Panc1 (cell line): Measurements from ENCODE around the gene SARS1. TPM values are rescaled to one million over a fixed set of nuclear protein-coding genes. Genes with fewer than 3 reads are reported as not detected.

ENCODE experiments used
- ATAC-seq: fragments of 200-7000 bp; cut with Tn5 transposase; 2 replicates; pipeline ENCODE4 v1.9.1; 2020; ENCODE audit warnings: mild to moderate bottlenecking, moderate library complexity
- BruUV-seq: library from RNA; stranded (reverse); fragments of 400-500 nt; replicated peaks from 2 replicates; lab custom pipeline; 2021; lab: Mats Ljungman, UMichigan
- CTCF ChIA-PET: fragments of 300-600 bp; sonication (Branson Sonifier 250); formaldehyde crosslinking; loops from one replicate; lab custom pipeline; 2022; ENCODE audit warnings: antibody characterized with exemption; lab: Charles Lee
- POLR2A ChIA-PET: fragments of 300-600 bp; sonication (Branson Sonifier 250); formaldehyde crosslinking; loops from one replicate; lab custom pipeline; 2022; ENCODE audit warnings: antibody characterized with exemption; lab: Charles Lee
- DNase-seq: peaks from one replicate; pipeline ENCODE4 v3.0.0-alpha.2; 2010; ENCODE audit warnings: low read depth, low spot score
- H3K27ac ChIP-seq: 2 replicates; pipeline ENCODE4 v1.5.1; 2011; ENCODE audit warnings: mild to moderate bottlenecking, low read length, inconsistent platforms
- H3K27me3 ChIP-seq: fragments of 200-500 bp; sonication (Bioruptor generic); 2 replicates; pipeline ENCODE4 v1.6.0; 2014; ENCODE audit warnings: low read length, inconsistent platforms; ENCODE audit not compliant: control insufficient read depth, insufficient read depth
- H3K36me3 ChIP-seq: fragments of 200-500 bp; sonication (Bioruptor generic); 2 replicates; pipeline ENCODE4 v1.5.1; 2014; ENCODE audit warnings: inconsistent platforms, mild to moderate bottlenecking, low read length, moderate library complexity; ENCODE audit not compliant: control insufficient read depth, insufficient read depth
- H3K4me1 ChIP-seq: 2 replicates; pipeline ENCODE4 v1.5.1; 2011; ENCODE audit warnings: inconsistent platforms, mild to moderate bottlenecking, low read length, moderate library complexity; ENCODE audit not compliant: control insufficient read depth, insufficient read depth
- H3K4me3 ChIP-seq, 2 experiments: 2 replicates each; pipeline ENCODE4 v1.5.1; 2011 to 2012; ENCODE audit warnings: low read depth in 2 of 2, low read length in 2 of 2, mild to moderate bottlenecking in 2 of 2, inconsistent platforms in 1 of 2, moderate library complexity in 1 of 2
- H3K9me3 ChIP-seq: fragments of 200-500 bp; sonication (Bioruptor generic); 2 replicates; pipeline ENCODE4 v1.5.1; 2014; ENCODE audit warnings: low read depth, mild to moderate bottlenecking, inconsistent platforms, low read length, moderate library complexity; ENCODE audit not compliant: control insufficient read depth, insufficient read depth
- CTCF ChIP-seq: fragments of 450-650 bp; IDR thresholded peaks from 2 replicates; pipeline ENCODE4 v1.5.1; 2017; ENCODE audit warnings: mild to moderate bottlenecking
- POLR2AphosphoS5 ChIP-seq: IDR thresholded peaks from 2 replicates; pipeline ENCODE4 v1.6.1; 2012; ENCODE audit warnings: mild to moderate bottlenecking, low read depth, low read length, moderate library complexity
- REST ChIP-seq, 2 experiments: IDR thresholded peaks; 2 replicates each; pipeline ENCODE4 v1.6.1; 2011 to 2012; ENCODE audit warnings: low read depth in 2 of 2, control low read depth in 1 of 2, low read length in 1 of 2, mild to moderate bottlenecking in 1 of 2, moderate library complexity in 1 of 2; ENCODE audit not compliant: insufficient read depth in 1 of 2
- SIN3A ChIP-seq: IDR thresholded peaks from 2 replicates; pipeline ENCODE4 v1.6.1; 2012; ENCODE audit warnings: low read depth, mild to moderate bottlenecking, low read length, moderate library complexity, borderline replicate concordance; ENCODE audit not compliant: insufficient read depth
- TCF7L2 ChIP-seq: IDR thresholded peaks from 2 replicates; pipeline ENCODE4 v1.6.1; 2011; ENCODE audit warnings: mild to moderate bottlenecking, low read depth, low read length, inconsistent platforms
- in situ Hi-C: cut with HindIII; loops from 2 replicates; pipeline ENCODE4 v1.10.0; 2016; ENCODE audit warnings: low sequenced_read_pairs, low pct_unique_long_range_greater_than_20kb
- intact Hi-C: fragments of 100-400 bp; cut with micrococcal nuclease; formaldehyde crosslinking; loops from one replicate; pipeline ENCODE4 v1.10.0; 2022; ENCODE audit not compliant: unreplicated experiment
- total RNA-seq: library from RNA; stranded (reverse); gene quantifications from one replicate; pipeline ENCODE4 v1.2.1, GENCODE V29; 2021; ENCODE audit not compliant: unreplicated experiment

SARS1 gene
- total RNA-seq, 1 experiment from 2014 or later = 115 TPM

GRCh38 chr1:109264379-109264755, 50.6 kb downstream of the SARS1 start:
- no peak overlapping the region for H3K27ac ChIP-seq
- H3K4me3 ChIP-seq = no peak overlapping the region
- DNase-seq (no peak), ATAC-seq (no peak)
- CTCF ChIA-PET = interaction anchor here (0.6 kb wide), 1 partner anchor 135 kb away, joined by 5 read pairs; no protein-coding TSS in a partner anchor
- POLR2A ChIA-PET = no interaction called here
- no TSS peak for BruUV-seq
- no peaks in the 10 kb centered on the region for H3K27me3 ChIP-seq
- in situ Hi-C loops = no loop called here
- no peaks in the 10 kb centered on the region for H3K9me3 ChIP-seq
- no peaks in the 10 kb centered on the region for H3K4me1 ChIP-seq
- intact Hi-C loops = loop anchor here (5.0 kb wide), 1 partner anchor 133 kb away; the partner anchor contains the start of gene SORT1
- TF ChIP-seq POLR2AphosphoS5 = no peak
- no peak for TF ChIP-seq REST (IDR thresholded peaks at IDR 0.05; ENCODE audit: insufficient read depth in 1 of 2, low read depth in 2 of 2, low read length in 1 of 2)
- TF ChIP-seq CTCF = no peak
- TF ChIP-seq TCF7L2 = no peak
- TF ChIP-seq SIN3A = no peak
- no peaks in the 10 kb centered on the region for H3K36me3 ChIP-seq

- ATAC-seq (no peak), DNase-seq (no peak)
- H3K27ac ChIP-seq = no peak overlapping the region
- H3K27me3 ChIP-seq = no peaks in the 10 kb centered on the region
- no peaks in the 10 kb centered on the region for H3K9me3 ChIP-seq
- H3K36me3 ChIP-seq = no peaks in the 10 kb centered on the region
- ChIA-PET POLR2A (no interaction called here), CTCF (interaction anchor here (0.6 kb wide), 1 partner anchor 134 kb away, joined by 5 read pairs; no protein-coding TSS in a partner anchor)
- no peak overlapping the region for H3K4me3 ChIP-seq
- intact Hi-C loops = no loop called here
- in situ Hi-C loops = no loop called here
- BruUV-seq = no TSS peak
- no peaks in the 10 kb centered on the region for H3K4me1 ChIP-seq
- TF ChIP-seq TCF7L2 (no peak), POLR2AphosphoS5 (no peak)
These were observed 51.3 kb downstream of the SARS1 start for GRCh38 chr1:109265016-109265415.

- no peak for ATAC-seq
- ChIA-PET POLR2A (no interaction called here), CTCF (no interaction called here)
- TF ChIP-seq REST (IDR thresholded peaks at IDR 0.05; ENCODE audit: insufficient read depth in 1 of 2, low read depth in 2 of 2, low read length in 1 of 2) (no peak), POLR2AphosphoS5 (no peak), TCF7L2 (no peak), SIN3A (no peak), CTCF (no peak)
- Histone ChIP-seq H3K9me3 (no peaks in the 10 kb centered on the region), H3K27ac (no peak overlapping the region), H3K4me1 (no peaks in the 10 kb centered on the region), H3K4me3 (no peak overlapping the region), H3K36me3 (no peaks in the 10 kb centered on the region), H3K27me3 (no peaks in the 10 kb centered on the region)
- no TSS peak for BruUV-seq
- in situ Hi-C loops (no loop called here), intact Hi-C loops (no loop called here)
- DNase-seq = no peak
These were observed 52.1 kb downstream of the SARS1 start for GRCh38 chr1:109265741-109266330.
